NCI-H446 treated with DMSO at 0.1 percent for 48 hours (cell line): ENCODE results near the gene ZNF326.

ENCODE experiments used
- DNase-seq: peaks from one replicate; lab custom pipeline; 2025; lab: John Stamatoyannopoulos, UW

Gene ZNF326

GRCh38 chr1:90074566-90074965 is 79.7 kb downstream of the ZNF326 start:
- no peak for DNase-seq

DNA sequence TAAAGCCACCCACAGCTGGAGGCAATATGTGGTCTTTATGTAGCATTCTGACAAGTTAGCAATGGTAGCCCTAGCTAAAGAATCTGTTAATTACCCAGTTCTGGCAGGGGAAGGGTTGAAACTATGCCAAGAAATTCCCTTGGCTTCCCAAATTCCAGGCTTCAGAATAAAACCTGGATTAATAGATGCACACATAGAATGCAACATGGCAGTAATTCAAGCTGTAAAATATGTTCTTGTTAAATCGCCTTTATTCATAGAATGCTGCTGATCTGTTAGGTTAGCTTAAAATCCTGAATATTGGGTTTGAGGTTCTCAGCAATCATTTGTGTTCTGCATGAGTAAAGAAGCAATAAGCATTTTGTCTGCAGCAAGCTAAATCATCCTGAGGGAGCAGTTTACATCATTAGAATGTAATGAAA is 80.1 kb downstream of the ZNF326 start:
- peak; percentile 61 for DNase-seq

DNA sequence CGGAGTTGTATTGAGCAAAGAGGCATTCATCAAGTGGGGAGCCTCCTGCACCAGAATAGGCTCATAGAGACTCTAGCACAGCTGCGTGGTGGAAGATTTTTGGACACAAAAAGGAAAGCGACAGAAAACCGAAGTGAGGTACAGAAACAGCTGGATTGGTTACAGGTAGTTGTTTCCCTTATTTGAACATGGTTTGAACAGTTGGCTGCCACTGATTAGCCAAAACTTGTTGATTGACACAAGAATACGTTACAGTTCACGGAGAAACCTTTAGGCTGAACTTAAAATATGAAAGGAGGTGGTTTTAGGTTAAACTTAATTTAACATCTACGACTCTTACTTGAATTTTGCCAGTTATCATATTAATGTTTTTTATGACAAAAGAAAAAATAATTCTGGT is 89.1 kb downstream of the ZNF326 start:
- DNase-seq: no peak
